Lower leg skin (tissue), 4 donors: ENCODE data around the gene LYZL1. TPM values are rescaled to one million over a fixed set of nuclear protein-coding genes. Genes with fewer than 3 reads are reported as not detected.
A peak's percentile ranks its signal among the peaks of the same experiment; 100 is the strongest.
"Not testable (repeated sequence)": the region's sequence is repeated elsewhere in the genome, so short reads cannot be mapped to it uniquely, and the experiment has no call there.

Experiments used
- DNase-seq, 2 donors: peaks; one replicate each; pipeline ENCODE4 v3.0.0-alpha.2; 2019; ENCODE audit warnings: low spot score in 2 of 2
- H3K4me3 ChIP-seq: fragments of 200-600 bp; sonication (generic); 2 replicates; pipeline ENCODE4 v1.5.1; 2017; ENCODE audit warnings: mild to moderate bottlenecking, low read depth; ENCODE audit not compliant: poor library complexity, severe bottlenecking
- POLR2A ChIP-seq, 2 donors: fragments of 450-650 bp; IDR thresholded peaks; one replicate each; pipeline ENCODE4 v1.6.1; 2016 to 2017; ENCODE audit warnings: antibody characterized with exemption in 2 of 2, mild to moderate bottlenecking in 1 of 2, moderate library complexity in 1 of 2
- WGBS, 2 donors: methylation state at CpG; one replicate each; pipeline ENCODE4 v1.1.5; 2018; 5-methylcytosine and 5-hydroxymethylcytosine counted together
- intact Hi-C: fragments of 100-400 bp; cut with DNase I; formaldehyde crosslinking; loops from one replicate; pipeline ENCODE4 v1.15.0; 2023; ENCODE audit warnings: low total_unique reads
- total RNA-seq, 4 donors: library from RNA; depleted of rRNA; stranded (reverse); fragments of >200 nt; gene quantifications; one replicate each; pipeline ENCODE4 v1.1.0, GENCODE V29; 2016
- TF ChIP-seq, protein P1 (sequence below), 3 donors: fragments of 450-650 bp; IDR thresholded peaks; one replicate each; pipeline ENCODE4 v1.5.1; 2016; ENCODE audit warnings: antibody characterized with exemption in 3 of 3, mild to moderate bottlenecking in 3 of 3, moderate library complexity in 2 of 3

LYZL1 gene
- total RNA-seq, 4 donors from 2014 or later = not detected

DNA sequence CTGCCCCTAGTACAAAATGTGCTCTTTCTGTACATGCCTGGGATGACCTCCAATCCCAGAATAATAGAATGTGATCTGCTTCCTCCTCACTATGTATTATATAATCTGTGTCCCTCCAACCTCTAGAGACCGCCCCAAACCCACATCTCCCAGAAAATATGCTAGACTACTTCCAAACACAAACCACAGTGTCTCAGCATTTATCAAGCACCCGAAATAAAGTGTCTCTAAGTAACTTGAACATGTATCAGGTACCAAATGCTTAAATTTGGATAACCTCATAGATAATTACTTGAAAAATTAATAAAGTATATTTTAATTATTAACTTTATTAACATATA is 16.1 kb downstream of the LYZL1 start:
- no peak for DNase-seq
- intact Hi-C loops = no loop called here
- H3K4me3 ChIP-seq = no peak overlapping the region
- WGBS, 2 donors = 59 to 63% methylated on average over 2 of the region's 2 CpGs
- TF ChIP-seq POLR2A (IDR thresholded peaks at IDR 0.05) = no peak
- TF ChIP-seq, protein P1, sequence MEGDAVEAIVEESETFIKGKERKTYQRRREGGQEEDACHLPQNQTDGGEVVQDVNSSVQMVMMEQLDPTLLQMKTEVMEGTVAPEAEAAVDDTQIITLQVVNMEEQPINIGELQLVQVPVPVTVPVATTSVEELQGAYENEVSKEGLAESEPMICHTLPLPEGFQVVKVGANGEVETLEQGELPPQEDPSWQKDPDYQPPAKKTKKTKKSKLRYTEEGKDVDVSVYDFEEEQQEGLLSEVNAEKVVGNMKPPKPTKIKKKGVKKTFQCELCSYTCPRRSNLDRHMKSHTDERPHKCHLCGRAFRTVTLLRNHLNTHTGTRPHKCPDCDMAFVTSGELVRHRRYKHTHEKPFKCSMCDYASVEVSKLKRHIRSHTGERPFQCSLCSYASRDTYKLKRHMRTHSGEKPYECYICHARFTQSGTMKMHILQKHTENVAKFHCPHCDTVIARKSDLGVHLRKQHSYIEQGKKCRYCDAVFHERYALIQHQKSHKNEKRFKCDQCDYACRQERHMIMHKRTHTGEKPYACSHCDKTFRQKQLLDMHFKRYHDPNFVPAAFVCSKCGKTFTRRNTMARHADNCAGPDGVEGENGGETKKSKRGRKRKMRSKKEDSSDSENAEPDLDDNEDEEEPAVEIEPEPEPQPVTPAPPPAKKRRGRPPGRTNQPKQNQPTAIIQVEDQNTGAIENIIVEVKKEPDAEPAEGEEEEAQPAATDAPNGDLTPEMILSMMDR (IDR thresholded peaks at IDR 0.05) = no peak

DNA sequence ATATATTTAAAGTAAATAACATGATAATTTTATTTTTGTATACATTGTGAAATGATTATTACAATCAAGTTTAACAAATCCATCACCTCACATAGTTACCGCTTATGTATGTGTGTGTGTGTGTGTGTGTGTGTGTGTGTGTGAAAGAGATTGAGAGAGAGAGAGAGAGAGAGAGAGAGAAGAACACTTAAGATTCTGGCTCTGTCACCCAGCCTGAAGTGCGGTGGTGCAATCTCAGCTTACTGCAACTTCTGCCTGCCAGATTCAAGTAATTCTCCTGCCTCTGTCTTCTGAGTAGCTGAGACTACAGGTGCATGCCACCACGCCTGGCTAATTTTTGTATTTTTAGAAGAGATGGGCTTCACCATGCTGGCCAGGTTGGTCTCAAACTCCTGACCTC is 17.8 kb downstream of the LYZL1 start:
- intact Hi-C loops = no loop called here
- DNase-seq = no peak
- no peak overlapping the region for H3K4me3 ChIP-seq
- WGBS, 2 donors = 78 to 82% methylated on average over 3 of the region's 3 CpGs
- TF ChIP-seq POLR2A (IDR thresholded peaks at IDR 0.05) = no peak
- TF ChIP-seq, protein P1 (IDR thresholded peaks at IDR 0.05) = no peak

DNA sequence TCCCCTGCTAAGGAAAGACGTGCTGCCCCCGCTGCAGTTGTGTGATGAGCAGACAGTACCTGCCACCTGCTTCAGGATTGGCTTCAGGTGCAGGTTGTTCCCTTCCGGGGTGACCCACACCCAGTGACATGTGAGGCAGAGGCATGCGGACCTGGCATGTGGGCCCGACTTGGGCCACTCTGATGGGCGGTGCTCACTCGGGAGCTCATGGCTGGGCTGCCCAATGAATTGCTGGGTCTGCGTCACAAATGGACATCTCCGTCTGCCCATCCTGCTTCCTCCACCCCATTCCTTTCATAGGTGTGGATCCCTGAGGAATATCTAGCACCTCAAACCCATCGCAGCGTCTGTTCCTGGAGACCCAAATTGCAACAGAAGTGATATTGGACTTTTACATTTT is 19.3 kb downstream of the LYZL1 start:
- WGBS, 2 donors = 79 to 89% methylated on average over 11 of the region's 11 CpGs
- peak in 1 of 2 donors; percentile 59 for DNase-seq
- H3K4me3 ChIP-seq, intact Hi-C loops: not testable (repeated sequence)

DNA sequence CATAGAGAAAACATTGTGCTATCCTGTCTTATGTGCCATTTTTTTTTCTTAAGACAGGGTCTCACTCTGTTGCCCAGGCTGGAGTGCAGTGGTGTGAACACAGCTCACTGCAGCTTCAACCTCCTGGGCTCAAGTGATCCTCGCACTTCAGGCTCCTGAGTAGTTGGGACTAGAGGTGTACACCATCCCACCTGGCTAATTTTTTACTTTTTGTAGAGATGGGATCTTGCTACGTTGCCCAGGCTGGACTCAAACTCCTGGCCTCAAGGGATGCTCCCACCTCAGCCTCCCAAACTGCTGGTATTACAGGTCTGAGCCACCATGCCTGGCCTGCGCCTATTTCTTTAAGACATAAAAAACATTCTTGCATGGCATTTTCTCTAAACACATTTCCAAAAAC is 20.6 kb downstream of the LYZL1 start:
- no peak for TF ChIP-seq POLR2A (IDR thresholded peaks at IDR 0.05)
- TF ChIP-seq, protein P1 (IDR thresholded peaks at IDR 0.05) = no peak
- H3K4me3 ChIP-seq = no peak overlapping the region
- WGBS, 2 donors = 77 to 98% methylated on average over 3 of the region's 3 CpGs
- intact Hi-C loops = no loop called here
- no peak for DNase-seq

DNA sequence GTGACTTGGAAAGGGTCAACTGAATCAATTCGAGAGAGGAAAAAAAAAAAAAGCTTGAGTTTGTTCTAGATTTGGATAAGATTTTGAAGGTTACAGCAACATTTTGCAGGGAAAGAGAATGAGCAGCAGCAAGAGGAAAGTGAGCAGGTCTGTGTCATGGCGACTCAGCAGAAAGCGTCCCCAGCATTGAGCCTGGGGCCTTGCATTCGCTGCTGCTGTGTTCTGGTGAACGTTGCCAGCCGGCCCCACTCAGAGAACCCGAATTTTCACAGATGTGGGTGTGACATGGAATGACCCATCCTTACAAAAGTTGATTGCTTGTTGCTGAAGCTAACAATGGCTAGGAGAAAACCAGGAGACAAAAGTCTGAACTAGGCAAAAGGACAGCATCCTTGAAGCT is 21.6 kb downstream of the LYZL1 start:
- WGBS, 2 donors = 58 to 62% methylated on average over 7 of the region's 7 CpGs
- DNase-seq, intact Hi-C loops, H3K4me3 ChIP-seq: not testable (repeated sequence)

DNA sequence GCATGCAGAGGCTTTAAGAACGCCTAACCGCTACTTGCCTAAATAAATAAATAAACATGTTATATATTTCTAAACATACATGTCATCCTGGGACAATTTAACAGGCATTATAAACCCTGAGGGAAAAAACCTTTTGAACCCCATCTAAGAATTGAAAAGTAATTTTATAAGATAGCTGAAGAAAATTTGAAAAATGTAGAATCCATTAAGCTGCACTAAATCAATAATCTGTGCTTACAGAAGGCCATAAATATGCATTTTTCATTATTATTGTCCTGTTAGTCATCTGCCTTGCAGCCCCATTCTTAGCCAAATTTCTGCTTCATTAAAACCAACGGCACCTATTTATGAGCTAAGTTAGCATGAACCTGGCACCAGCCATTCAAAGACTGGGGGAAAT is 24.2 kb downstream of the LYZL1 start:
- TF ChIP-seq POLR2A (IDR thresholded peaks at IDR 0.05) = no peak
- TF ChIP-seq, protein P1 (IDR thresholded peaks at IDR 0.05) = no peak
- intact Hi-C loops = no loop called here
- DNase-seq = no peak
- no peak overlapping the region for H3K4me3 ChIP-seq
- 77 to 86% methylated on average over 3 of the region's 3 CpGs for WGBS, 2 donors

DNA sequence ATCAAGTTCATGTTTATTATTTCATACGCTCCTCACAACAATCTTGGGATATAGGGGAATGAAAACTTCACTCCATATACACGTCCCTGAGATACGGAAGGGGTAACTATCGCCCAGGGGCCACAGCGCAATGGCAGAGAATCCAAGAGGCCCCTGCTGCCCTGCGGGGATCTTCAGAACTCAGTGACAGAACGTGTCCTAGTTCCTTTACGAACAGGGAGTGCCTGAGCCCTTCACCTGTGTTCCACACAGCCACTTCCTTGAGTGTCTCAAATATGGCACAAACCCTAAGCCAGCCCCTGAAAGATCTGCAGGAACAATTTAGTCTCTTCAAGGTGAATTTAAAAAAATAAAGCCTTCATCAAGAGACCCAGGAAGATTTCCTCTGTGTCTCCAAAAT is 25.9 kb downstream of the LYZL1 start:
- TF ChIP-seq POLR2A (IDR thresholded peaks at IDR 0.05) = no peak
- TF ChIP-seq, protein P1 (IDR thresholded peaks at IDR 0.05) = no peak
- no peak overlapping the region for H3K4me3 ChIP-seq
- DNase-seq = no peak
- intact Hi-C loops = no loop called here
- 91 to 92% methylated on average over 8 of the region's 8 CpGs for WGBS, 2 donors
